HCT116 (cell line): ENCODE measurements around the gene PSMA1. TPM values are rescaled to one million over a fixed set of nuclear protein-coding genes. Genes with fewer than 3 reads are reported as not detected.

Experiments used
- ATAC-seq: fragments of 200-7000 bp; cut with Tn5 transposase; 2 replicates; pipeline ENCODE4 v1.9.1; 2020; ENCODE audit warnings: mild to moderate bottlenecking, moderate library complexity
- BruUV-seq: library from RNA; stranded (reverse); fragments of 400-500 nt; replicated peaks from 2 replicates; lab custom pipeline; 2021; lab: Mats Ljungman, UMichigan
- CTCF ChIA-PET: fragments of 300-600 bp; sonication (Branson Sonifier 250); formaldehyde crosslinking; loops from one replicate; lab custom pipeline; 2021; ENCODE audit warnings: antibody characterized with exemption; lab: Charles Lee
- POLR2A ChIA-PET: fragments of 300-600, 350-600 bp; sonication (Branson Sonifier 250); formaldehyde crosslinking; loops from one replicate; lab custom pipeline; 2021; ENCODE audit warnings: antibody characterized with exemption; lab: Charles Lee
- RAD21 ChIA-PET, 2 experiments: fragments of 300-600 bp; sonication (Branson Sonifier 250); formaldehyde crosslinking; loops; one replicate each; lab custom pipeline; 2023; ENCODE audit warnings: low total read pairs in 2 of 2; ENCODE audit not compliant: uncharacterized antibody in 2 of 2, unreplicated experiment in 2 of 2, low non-redundant PET in 1 of 2; lab: Charles Lee
- DNase-seq: peaks from one replicate; pipeline ENCODE4 v3.0.0-alpha.2; 2010; ENCODE audit warnings: low read depth, low spot score
- H2AFZ ChIP-seq: fragments of 200-600 bp; shearing (Covaris generic), sonication (generic); 2 replicates; pipeline ENCODE4 v1.6.1; 2017; ENCODE audit warnings: low read depth, mixed run types, mixed read lengths, antibody characterized with exemption, low read length; ENCODE audit not compliant: poor library complexity, severe bottlenecking
- H3K27ac ChIP-seq: 2 replicates; pipeline ENCODE4 v1.5.1; 2012; ENCODE audit warnings: low read depth, low read length
- H3K27me3 ChIP-seq: fragments of 200-600 bp; sonication (generic); 2 replicates; pipeline ENCODE4 v1.6.1; 2016; ENCODE audit warnings: mixed run types, low read length, mixed read lengths; ENCODE audit not compliant: insufficient read depth
- H3K36me3 ChIP-seq, 2 experiments: fragments of 200-500 bp in 1 of 2; fragments of 200-600 bp in 1 of 2; sonication (Bioruptor generic) in 1 of 2; sonication (generic) in 1 of 2; 2 replicates each; pipeline versions ENCODE4 v1.5.1 to v1.6.1; 2014 to 2016; ENCODE audit warnings: low read length in 2 of 2, inconsistent platforms in 1 of 2, mixed read lengths in 1 of 2, mixed run types in 1 of 2; ENCODE audit not compliant: insufficient read depth in 2 of 2, control insufficient read depth in 1 of 2
- H3K4me1 ChIP-seq, 2 experiments: fragments of 200-600 bp in 1 of 2; sonication (generic) in 1 of 2; 2 replicates each; pipeline versions ENCODE4 v1.5.1 to v1.6.1; 2012 to 2017; ENCODE audit warnings: low read length in 2 of 2, inconsistent platforms in 1 of 2, mild to moderate bottlenecking in 1 of 2, mixed read lengths in 1 of 2, mixed run types in 1 of 2, moderate library complexity in 1 of 2; ENCODE audit not compliant: insufficient read depth in 2 of 2, control insufficient read depth in 1 of 2
- H3K4me2 ChIP-seq: fragments of 200-600 bp; sonication (generic); 2 replicates; pipeline ENCODE4 v1.6.1; 2017; ENCODE audit warnings: mixed run types, low read length, mixed read lengths
- H3K4me3 ChIP-seq, 2 experiments: fragments of 200-600 bp in 1 of 2; sonication (generic) in 1 of 2; replicated peaks in 1 of 2; 2 replicates each; pipeline ENCODE4 v1.5.1; 2011 to 2016; ENCODE audit warnings: low read length in 2 of 2, control low read depth in 1 of 2, low read depth in 1 of 2, mild to moderate bottlenecking in 1 of 2, mixed read lengths in 1 of 2, mixed run types in 1 of 2
- H3K79me2 ChIP-seq: fragments of 200-600 bp; sonication (generic); 2 replicates; pipeline ENCODE4 v1.6.1; 2017; ENCODE audit warnings: mild to moderate bottlenecking, mixed run types, low read length, moderate library complexity, mixed read lengths; ENCODE audit not compliant: insufficient read depth
- H3K9ac ChIP-seq: fragments of 200-600 bp; sonication (generic); 2 replicates; pipeline ENCODE4 v1.6.1; 2016; ENCODE audit warnings: low read length, mixed read lengths
- H3K9me2 ChIP-seq: fragments of 200-600 bp; sonication (generic), shearing (Covaris generic); 2 replicates; pipeline ENCODE4 v1.6.1; 2017; ENCODE audit warnings: mixed run types, mild to moderate bottlenecking, moderate library complexity; ENCODE audit not compliant: insufficient read depth
- H3K9me3 ChIP-seq, 2 experiments: fragments of 200-500 bp in 1 of 2; fragments of 200-600 bp in 1 of 2; sonication (Bioruptor generic) in 1 of 2; sonication (generic) in 1 of 2; 2 replicates each; pipeline ENCODE4 v1.6.1; 2014 to 2017; ENCODE audit warnings: low read length in 2 of 2, mixed read lengths in 2 of 2, inconsistent platforms in 1 of 2, low read depth in 1 of 2, mild to moderate bottlenecking in 1 of 2, mixed run types in 1 of 2, moderate library complexity in 1 of 2; ENCODE audit not compliant: control insufficient read depth in 1 of 2, insufficient read depth in 1 of 2
- H4K20me1 ChIP-seq: fragments of 200-600 bp; sonication (generic), shearing (Covaris generic); 2 replicates; pipeline ENCODE4 v1.6.1; 2017; ENCODE audit warnings: mixed run types, mild to moderate bottlenecking, moderate library complexity; ENCODE audit not compliant: insufficient read depth
- CBX3 ChIP-seq: IDR thresholded peaks from 2 replicates; pipeline ENCODE4 v1.6.1; 2012; ENCODE audit warnings: low read depth
- POLR2A ChIP-seq: IDR thresholded peaks from 2 replicates; pipeline ENCODE4 v1.7.0; 2011; ENCODE audit warnings: borderline replicate concordance; ENCODE audit not compliant: insufficient read depth, insufficient read length; ENCODE audit errors: extremely low read depth
- RAD21 ChIP-seq: IDR thresholded peaks from 2 replicates; pipeline ENCODE4 v1.6.1; 2012; ENCODE audit warnings: low read depth, mild to moderate bottlenecking
- intact Hi-C: fragments of 100-400 bp; cut with micrococcal nuclease; formaldehyde crosslinking; loops from 2 replicates; pipeline ENCODE4 v1.10.0; 2022
- total RNA-seq: library from RNA; stranded (reverse); gene quantifications from one replicate; pipeline ENCODE4 v1.2.1, GENCODE V29; 2021; ENCODE audit not compliant: unreplicated experiment
- TF ChIP-seq, protein P1 (sequence below): IDR thresholded peaks from 2 replicates; pipeline ENCODE4 v1.6.1; 2012

The PSMA1 gene
- total RNA-seq, 1 experiment from 2014 or later = 211 TPM

DNA sequence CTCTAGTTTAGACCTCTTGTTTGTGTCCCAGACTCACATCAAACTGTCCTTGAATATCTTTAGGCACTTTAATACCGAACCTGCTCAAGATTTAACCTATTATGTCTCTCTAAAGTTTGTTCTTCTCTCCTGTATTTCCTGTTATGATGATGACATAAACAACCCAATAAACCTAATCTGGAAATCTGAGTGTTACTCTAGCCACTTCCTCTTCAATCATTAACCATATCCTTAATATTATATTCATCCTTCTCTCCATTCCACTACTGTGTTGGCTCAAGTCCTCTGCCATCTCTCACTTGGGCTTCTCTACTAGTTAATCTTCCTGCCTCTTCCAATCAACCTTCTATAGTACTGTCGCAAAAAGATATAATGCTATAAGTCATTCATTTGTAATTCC, 56.6 kb downstream of the PSMA1 start:
- POLR2A ChIA-PET = no interaction called here
- Histone ChIP-seq H3K79me2 (no peaks in the 10 kb centered on the region), H3K9me3 (no peaks in the 10 kb centered on the region), H3K36me3 (peaks cover 56 to 66% of the 10 kb centered on the region in 2 experiments), H3K9me2 (no peaks in the 10 kb centered on the region), H2AFZ (no peak overlapping the region), H3K4me3 (no peak overlapping the region), H3K4me1 (no peaks in the 10 kb centered on the region), H4K20me1 (peaks cover 4% of the 10 kb centered on the region; the same call in 1 of the 2 replicates), H3K27me3 (no peaks in the 10 kb centered on the region), H3K4me2 (no peak overlapping the region), H3K27ac (no peak overlapping the region), H3K9ac (no peak overlapping the region)
- DNase-seq = no peak
- CTCF ChIA-PET = interaction anchor here (2.4 kb wide), 1 partner anchor 9 kb away, joined by 8 read pairs; no protein-coding TSS in a partner anchor
- RAD21 ChIA-PET = no interaction called here
- intact Hi-C loops = no loop called here
- BruUV-seq = no TSS peak
- TF ChIP-seq RAD21 = no peak
- TF ChIP-seq, protein P1, sequence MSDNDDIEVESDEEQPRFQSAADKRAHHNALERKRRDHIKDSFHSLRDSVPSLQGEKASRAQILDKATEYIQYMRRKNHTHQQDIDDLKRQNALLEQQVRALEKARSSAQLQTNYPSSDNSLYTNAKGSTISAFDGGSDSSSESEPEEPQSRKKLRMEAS = no peak
- TF ChIP-seq CBX3 = no peak
- no peak for ATAC-seq

DNA sequence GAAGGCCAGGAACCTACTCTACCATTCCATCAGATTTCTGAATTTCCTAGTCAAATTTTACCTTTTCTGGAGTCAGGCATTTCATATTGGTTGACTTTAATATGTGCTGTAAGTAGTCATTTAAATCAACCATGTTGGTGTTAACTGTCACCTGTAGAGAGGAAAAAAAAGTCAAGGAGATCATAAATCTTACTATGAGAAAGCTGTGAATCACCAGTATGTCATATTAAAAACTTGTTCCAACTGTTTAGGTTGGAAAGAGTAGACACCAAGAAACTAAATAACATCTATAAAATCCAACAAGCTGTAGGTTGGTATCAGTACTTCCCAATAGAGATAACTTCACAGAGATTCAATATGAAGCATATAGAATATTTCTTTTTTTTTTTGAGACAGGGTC, 60.0 kb downstream of the PSMA1 start:
- POLR2A ChIA-PET = no interaction called here
- H3K27ac ChIP-seq = no peak overlapping the region
- TF ChIP-seq POLR2A = no peak
- TF ChIP-seq, all 23 proteins: peak for 0
- Histone ChIP-seq H3K9me3 (no peaks in the 10 kb centered on the region), H3K9me2 (no peaks in the 10 kb centered on the region), H3K9ac (no peak overlapping the region), H3K36me3 (peaks cover 31 to 55% of the 10 kb centered on the region in 2 experiments), H3K4me3 (no peak overlapping the region), H4K20me1 (no peaks in the 10 kb centered on the region), H2AFZ (no peak overlapping the region), H3K79me2 (no peaks in the 10 kb centered on the region), H3K27me3 (no peaks in the 10 kb centered on the region), H3K4me1 (no peaks in the 10 kb centered on the region), H3K4me2 (no peak overlapping the region)
- RAD21 ChIA-PET = no interaction called here
- CTCF ChIA-PET = no interaction called here
- BruUV-seq = no TSS peak
- DNase-seq = no peak
- intact Hi-C loops = no loop called here
- no peak for ATAC-seq
